IPS-18c (cell line): ENCODE data around the gene SGK1.
A peak's percentile ranks its signal among the peaks of the same experiment; 100 is the strongest.

Experiments used
- H3K4me3 ChIP-seq: 2 replicates; pipeline ENCODE4 v1.7.0; 2013; ENCODE audit warnings: low read depth, mild to moderate bottlenecking, low read length, moderate library complexity; ENCODE audit not compliant: insufficient read depth
- H3K9me3 ChIP-seq: one replicate; pipeline ENCODE4 v1.6.1; 2013; ENCODE audit warnings: mild to moderate bottlenecking, low read length, moderate library complexity; ENCODE audit not compliant: control insufficient read depth, insufficient read depth

The SGK1 gene

GRCh38 chr6:134174672-134175531, 143.0 kb downstream of the SGK1 start:
- peak overlapping the region; percentile 67 for H3K4me3 ChIP-seq
- no peaks in the 10 kb centered on the region for H3K9me3 ChIP-seq

- H3K9me3 ChIP-seq = no peaks in the 10 kb centered on the region
- peak overlapping the region; percentile 67 for H3K4me3 ChIP-seq
These were observed 143.8 kb downstream of the SGK1 start for GRCh38 chr6:134173936-134174671.

DNA sequence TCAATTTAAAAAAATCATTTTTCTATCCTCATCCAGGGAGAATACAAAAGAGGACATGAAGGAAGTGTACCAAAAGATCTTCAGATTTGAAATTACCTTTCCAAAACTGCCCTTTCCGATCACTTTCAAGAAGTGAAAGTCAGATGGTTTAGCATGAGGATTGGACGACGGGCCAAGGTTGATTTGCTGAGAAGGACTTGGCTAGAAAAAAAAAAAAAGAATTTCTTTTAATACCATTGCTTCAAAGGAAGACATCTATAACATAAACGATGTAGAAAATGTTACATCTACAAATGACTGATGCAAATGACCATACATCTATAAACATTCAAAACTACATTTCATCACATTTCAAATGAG, 144.6 kb downstream of the SGK1 start:
- no peak overlapping the region for H3K4me3 ChIP-seq
- H3K9me3 ChIP-seq = no peaks in the 10 kb centered on the region

DNA sequence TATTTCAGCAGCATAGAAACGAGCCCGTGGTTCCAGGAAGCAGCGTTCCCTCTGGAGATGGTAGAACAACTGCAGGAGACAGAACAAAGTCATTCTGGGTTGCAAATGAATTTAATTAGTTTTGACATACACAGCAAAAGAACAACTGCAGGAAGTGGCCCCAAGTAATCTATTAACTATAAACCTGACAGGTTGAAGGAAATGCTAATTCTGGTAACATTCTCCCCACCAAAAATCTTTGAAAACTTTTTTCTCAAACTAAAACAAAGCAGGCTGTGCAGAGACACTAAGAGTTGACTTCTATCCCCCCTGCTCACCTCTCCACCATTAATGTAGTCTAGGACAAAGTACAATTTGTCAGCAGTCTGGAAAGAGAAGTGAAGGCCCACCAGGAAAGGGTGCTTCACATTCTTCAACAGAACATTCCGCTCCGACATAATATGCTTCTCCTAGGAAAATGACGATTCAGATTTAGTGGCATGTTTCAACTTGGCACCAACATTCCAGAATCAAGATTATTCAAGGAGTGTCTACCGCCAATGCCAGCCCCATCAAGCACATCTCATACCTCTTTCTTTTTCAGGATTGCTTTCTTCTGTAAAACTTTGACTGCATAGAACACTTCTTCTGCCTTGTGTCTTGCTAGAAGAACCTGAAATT, 145.1 kb downstream of the SGK1 start:
- no peak overlapping the region for H3K4me3 ChIP-seq

DNA sequence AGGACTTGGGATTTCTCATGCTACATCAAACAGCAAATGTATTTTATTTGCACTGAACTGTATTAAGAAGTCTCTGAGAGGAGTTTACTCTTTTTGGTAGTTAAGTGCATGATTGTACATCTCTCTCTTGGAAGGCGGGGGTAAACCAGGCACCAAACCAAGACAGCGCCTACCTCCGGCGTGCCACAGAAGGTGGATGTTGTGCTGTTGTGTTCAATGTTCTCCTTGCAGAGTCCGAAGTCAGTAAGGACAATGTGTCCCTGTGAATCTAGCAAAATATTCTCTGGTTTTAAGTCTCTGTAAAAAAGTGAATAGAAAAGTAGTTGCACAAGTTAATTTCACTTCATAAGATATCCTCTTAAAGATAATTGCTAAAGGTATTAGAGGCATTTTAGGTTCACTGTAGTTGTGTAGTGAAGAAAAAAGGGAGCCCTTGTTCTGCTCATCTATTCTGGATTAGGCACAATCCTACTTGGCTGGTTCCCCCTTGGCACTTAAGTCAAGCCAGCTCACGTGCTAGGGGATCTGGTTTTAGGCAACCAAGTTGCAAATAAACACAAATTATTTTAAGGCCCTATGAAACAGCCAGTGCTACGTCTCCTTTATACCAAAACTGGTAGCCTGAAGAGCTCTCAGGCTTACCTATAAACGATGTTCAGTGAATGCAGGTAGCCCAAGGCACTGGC, 145.7 kb downstream of the SGK1 start:
- Histone ChIP-seq H3K9me3 (no peaks in the 10 kb centered on the region), H3K4me3 (no peak overlapping the region)

More for the DNA sequence above, 145.1 kb downstream of the SGK1 start:
- no peaks in the 10 kb centered on the region for H3K9me3 ChIP-seq

DNA sequence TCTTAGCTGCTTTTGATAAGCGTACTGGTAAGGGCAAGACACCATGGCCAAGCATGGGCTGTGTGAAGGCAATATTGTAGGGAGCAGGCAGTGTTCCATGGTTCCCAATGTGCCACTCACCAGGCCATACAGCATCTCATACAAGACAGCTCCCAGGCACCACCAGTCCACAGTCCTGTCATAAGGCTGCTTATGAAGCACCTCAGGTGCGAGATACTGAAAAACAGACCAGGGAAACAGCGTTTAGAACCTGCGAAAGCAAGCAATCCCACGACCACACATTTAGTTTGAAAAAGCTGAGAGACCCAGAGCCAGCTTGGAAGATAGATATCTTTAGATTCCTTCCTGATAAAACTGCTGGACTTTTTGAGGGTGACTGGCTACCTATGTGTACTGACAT, 146.4 kb downstream of the SGK1 start:
- Histone ChIP-seq H3K4me3 (no peak overlapping the region), H3K9me3 (no peaks in the 10 kb centered on the region)

GRCh38 chr6:134170844-134171243, 147.1 kb downstream of the SGK1 start:
- H3K4me3 ChIP-seq = no peak overlapping the region
- no peaks in the 10 kb centered on the region for H3K9me3 ChIP-seq

DNA sequence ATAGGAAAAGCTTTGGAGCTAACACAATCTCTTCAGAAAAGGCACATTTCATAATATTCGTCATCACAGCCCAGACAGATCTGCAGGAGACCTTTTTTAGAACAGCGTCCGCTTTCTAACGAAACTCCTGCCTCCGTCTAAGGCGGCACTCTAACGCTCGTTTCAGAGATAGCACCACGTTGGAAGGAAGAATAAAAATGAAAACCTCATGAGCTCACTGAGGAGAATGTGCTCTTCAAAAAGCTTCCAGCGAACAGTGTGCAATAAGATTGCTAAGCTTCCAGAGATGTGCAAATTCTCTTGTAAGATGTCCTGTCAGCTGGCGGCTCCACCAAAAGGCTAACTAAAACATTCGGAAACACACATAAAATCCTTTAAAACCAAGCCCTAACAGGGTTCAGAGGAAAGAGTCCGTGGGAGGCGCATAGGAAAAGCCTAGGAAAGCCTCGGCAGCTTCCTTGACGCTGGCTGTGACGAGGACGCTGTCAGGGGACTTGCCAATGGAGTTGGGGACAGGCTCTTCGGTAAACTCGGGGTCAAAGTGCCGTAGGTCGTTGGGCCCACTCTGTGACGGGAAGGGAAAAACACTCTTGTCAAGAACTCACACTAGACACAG, 147.9 kb downstream of the SGK1 start:
- H3K4me3 ChIP-seq = no peak overlapping the region
- no peaks in the 10 kb centered on the region for H3K9me3 ChIP-seq

GRCh38 chr6:134168590-134169208, 149.2 kb downstream of the SGK1 start:
- no peak overlapping the region for H3K4me3 ChIP-seq
- H3K9me3 ChIP-seq = no peaks in the 10 kb centered on the region

GRCh38 chr6:134166511-134167261, 151.2 kb downstream of the SGK1 start:
- H3K4me3 ChIP-seq = no peak overlapping the region
- no peaks in the 10 kb centered on the region for H3K9me3 ChIP-seq

- no peak overlapping the region for H3K4me3 ChIP-seq
- H3K9me3 ChIP-seq = no peaks in the 10 kb centered on the region
These were observed 152.2 kb downstream of the SGK1 start for GRCh38 chr6:134165561-134166201.

DNA sequence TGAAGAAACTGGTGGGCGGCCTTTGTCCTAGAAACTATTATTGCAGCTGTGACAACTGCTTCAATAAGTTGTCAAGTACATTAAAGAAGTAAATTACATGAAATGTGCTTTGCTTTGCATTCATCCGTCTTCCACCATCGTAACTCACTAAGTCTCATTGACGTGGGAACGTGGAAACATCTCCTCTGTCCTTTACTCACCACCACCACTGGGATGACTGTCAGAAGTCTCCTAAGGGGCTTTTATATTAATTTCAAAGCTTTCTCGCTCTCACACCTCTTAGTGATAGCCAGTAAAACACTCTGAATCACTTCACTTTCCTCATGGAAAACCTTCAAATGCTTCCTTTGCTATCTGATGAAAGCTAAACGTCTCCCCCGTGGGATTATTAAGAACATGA, 153.6 kb downstream of the SGK1 start:
- no peaks in the 10 kb centered on the region for H3K9me3 ChIP-seq
- H3K4me3 ChIP-seq = no peak overlapping the region

DNA sequence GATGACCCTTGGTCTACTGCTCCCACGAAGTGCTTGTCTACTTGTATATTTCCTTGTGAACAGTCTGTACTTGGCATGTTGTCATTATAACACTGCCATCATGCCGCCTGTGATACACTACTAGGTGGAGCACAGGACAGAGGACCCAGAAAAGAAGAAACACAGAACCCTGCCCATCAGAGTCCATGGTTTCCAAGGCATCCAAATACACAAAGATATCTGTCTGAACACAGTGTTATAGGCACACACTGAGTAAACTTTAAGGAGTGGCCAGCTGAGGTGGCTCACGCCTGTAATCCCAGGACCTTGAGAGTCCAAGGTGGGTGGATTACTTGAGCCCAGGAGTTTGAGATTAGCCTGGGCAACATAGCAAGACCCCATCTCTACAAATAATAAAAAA, 155.0 kb downstream of the SGK1 start:
- Histone ChIP-seq H3K4me3 (no peak overlapping the region), H3K9me3 (no peaks in the 10 kb centered on the region)

GRCh38 chr6:134161041-134161440, 156.9 kb downstream of the SGK1 start:
- no peaks in the 10 kb centered on the region for H3K9me3 ChIP-seq
- no peak overlapping the region for H3K4me3 ChIP-seq

DNA sequence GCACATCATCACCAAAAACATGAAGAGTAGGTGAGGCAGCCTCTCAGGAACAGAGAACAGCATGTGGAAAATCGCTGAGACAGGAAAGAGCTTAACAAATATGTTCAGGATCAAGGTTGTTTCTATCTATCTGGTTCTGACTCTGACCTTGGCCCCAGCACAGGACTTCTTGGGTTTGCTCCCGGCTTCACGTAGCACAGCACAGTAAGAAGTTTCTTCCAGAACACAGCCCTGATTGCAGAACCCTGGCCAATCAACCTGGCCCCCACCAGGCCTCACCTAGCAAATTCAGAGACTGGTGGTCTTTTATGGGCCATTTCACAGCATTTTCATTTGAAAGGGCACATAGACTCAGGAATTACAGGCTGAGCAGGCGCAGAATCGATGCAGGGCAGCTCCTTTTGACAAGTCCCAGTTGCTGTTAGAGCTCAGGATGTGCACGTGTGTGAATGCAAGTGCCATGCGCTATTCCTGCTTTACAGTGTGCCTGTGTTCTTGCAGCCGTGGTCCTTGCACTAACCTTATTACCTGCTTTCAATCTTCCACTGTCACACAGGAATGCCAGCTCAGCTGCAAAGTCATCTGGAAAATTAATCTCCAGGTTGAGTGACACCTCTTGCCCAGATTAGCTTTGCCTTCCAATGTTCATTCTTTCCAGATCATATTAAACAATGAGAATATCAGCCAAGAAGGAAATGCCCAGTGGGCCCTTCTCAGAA, 165.0 kb downstream of the SGK1 start:
- Histone ChIP-seq H3K9me3 (no peaks in the 10 kb centered on the region), H3K4me3 (no peak overlapping the region)
